HepG2 (cell line): Measurements from ENCODE around the gene RAB3A. TPM values are rescaled to one million over a fixed set of nuclear protein-coding genes. Genes with fewer than 3 reads are reported as not detected.

ENCODE experiments used
- ATM ChIP-seq: fragments of 450-650 bp; IDR thresholded peaks from 2 replicates; pipeline ENCODE4 v1.7.1; 2017; ENCODE audit warnings: mild to moderate bottlenecking, borderline replicate concordance
- CREB1 ChIP-seq, 2 experiments: fragments of 450-650 bp in 1 of 2; IDR thresholded peaks; 2 replicates each; pipeline ENCODE4 v1.6.1; 2016 to 2017; ENCODE audit warnings: control low read depth in 1 of 2, mild to moderate bottlenecking in 1 of 2, missing compliant biosample characterization in 1 of 2, missing genetic modification characterization in 1 of 2
- FOXA3 ChIP-seq: IDR thresholded peaks from 2 replicates; pipeline ENCODE4 v1.6.1; 2016; ENCODE audit warnings: missing genetic modification reagents, missing compliant biosample characterization
- GFI1 ChIP-seq: sonication (generic); formaldehyde crosslinking; IDR thresholded peaks from 2 replicates; pipeline ENCODE4 v1.5.0; 2020; ENCODE audit warnings: missing genetic modification reagents, mild to moderate bottlenecking, borderline replicate concordance
- HCFC1 ChIP-seq: fragments of 150-350 bp; IDR thresholded peaks from 2 replicates; pipeline ENCODE4 v1.6.1; 2014; ENCODE audit warnings: low read depth, low read length
- HNRNPUL1 ChIP-seq: fragments of 200-400 bp; formaldehyde crosslinking; IDR thresholded peaks from 2 replicates; pipeline ENCODE4 v1.6.1; 2017; ENCODE audit warnings: low read depth, mild to moderate bottlenecking, low read length, moderate library complexity
- ISX ChIP-seq: sonication (generic); formaldehyde crosslinking; conservative IDR thresholded peaks from 2 replicates; pipeline ENCODE4 v1.5.0; 2020; ENCODE audit warnings: missing genetic modification reagents
- KLF12 ChIP-seq: sonication (generic); formaldehyde crosslinking; IDR thresholded peaks from 2 replicates; pipeline ENCODE4 v1.4.0; 2020; ENCODE audit warnings: missing genetic modification reagents, borderline replicate concordance
- MEF2D ChIP-seq: sonication (generic); formaldehyde crosslinking; IDR thresholded peaks from 2 replicates; pipeline ENCODE4 v1.5.1; 2020; ENCODE audit warnings: mild to moderate bottlenecking, missing genetic modification reagents
- NCOA2 ChIP-seq: sonication (generic); formaldehyde crosslinking; IDR thresholded peaks from 2 replicates; pipeline ENCODE4 v1.8.0; 2022; ENCODE audit warnings: inconsistent platforms
- PATZ1 ChIP-seq: sonication (generic); formaldehyde crosslinking; IDR thresholded peaks from 2 replicates; pipeline ENCODE4 v1.4.0; 2020; ENCODE audit warnings: missing genetic modification reagents
- PHF20 ChIP-seq: sonication (generic); formaldehyde crosslinking; IDR thresholded peaks from 2 replicates; pipeline ENCODE4 v1.5.0; 2020; ENCODE audit warnings: mild to moderate bottlenecking, missing genetic modification reagents
- ZBTB3 ChIP-seq: sonication (generic); formaldehyde crosslinking; IDR thresholded peaks from 2 replicates; pipeline ENCODE4 v1.4.0; 2020; ENCODE audit warnings: low read depth, mild to moderate bottlenecking, moderate library complexity, missing genetic modification reagents, borderline replicate concordance
- ZGPAT ChIP-seq: IDR thresholded peaks from 2 replicates; pipeline ENCODE4 v1.6.1; 2016; ENCODE audit warnings: mild to moderate bottlenecking
- ZNF329 ChIP-seq: sonication (generic); formaldehyde crosslinking; IDR thresholded peaks from 2 replicates; pipeline ENCODE4 v1.9.0; 2021; ENCODE audit warnings: low read depth, mild to moderate bottlenecking, missing genetic modification reagents
- ZNF34 ChIP-seq: sonication (generic); formaldehyde crosslinking; IDR thresholded peaks from 2 replicates; pipeline ENCODE4 v1.4.0; 2020; ENCODE audit warnings: mild to moderate bottlenecking, missing genetic modification reagents, borderline replicate concordance
- ZNF720 ChIP-seq: sonication (generic); formaldehyde crosslinking; IDR thresholded peaks from 2 replicates; pipeline ENCODE4 v1.4.0; 2020; ENCODE audit warnings: missing genetic modification reagents
- ZNF749 ChIP-seq: sonication (generic); formaldehyde crosslinking; IDR thresholded peaks from 2 replicates; pipeline ENCODE4 v1.8.0; 2022; ENCODE audit warnings: mild to moderate bottlenecking, missing genetic modification reagents, moderate library complexity, borderline replicate concordance
- ZNF766 ChIP-seq: sonication (generic); formaldehyde crosslinking; IDR thresholded peaks from 2 replicates; pipeline ENCODE4 v1.5.0; 2020; ENCODE audit warnings: missing genetic modification reagents, borderline replicate concordance
- ZNF800 ChIP-seq: sonication (generic); formaldehyde crosslinking; IDR thresholded peaks from 2 replicates; pipeline ENCODE4 v1.4.0; 2020; ENCODE audit warnings: missing genetic modification reagents
- polyA plus RNA-seq, 8 experiments: library from polyadenylated mRNA; depleted of rRNA in 3 of 8; stranded (reverse) in 7 of 8; unstranded in 1 of 8; fragments of >200 nt; fragmentation: Illumina TruSeq in 4 of 8; extraction: Trizol in 4 of 8; gene quantifications; 2 replicates each; pipeline versions ENCODE4 v1.2.1 to v1.2.3, GENCODE V29; 2011 to 2016; ENCODE audit warnings: low read depth in 4 of 8, missing spikeins in 1 of 8, mixed read lengths in 1 of 8; ENCODE audit not compliant: insufficient read depth in 1 of 8
- total RNA-seq, 5 experiments: library from RNA; depleted of rRNA; stranded (reverse); fragments of >200 nt; fragmentation: Illumina TruSeq; extraction: Trizol; gene quantifications; 2 replicates each; pipeline ENCODE4 v1.2.3, GENCODE V29; 2016; ENCODE audit warnings: low read depth in 1 of 5
- TF ChIP-seq, protein P1 (sequence below): sonication (generic); formaldehyde crosslinking; IDR thresholded peaks from 2 replicates; pipeline ENCODE4 v1.4.0; 2020; ENCODE audit warnings: low read depth, missing genetic modification reagents

RAB3A gene
- total and polyA plus RNA-seq, 2 of the 13 experiments (the other 11 are each of a cell fraction or from before 2014, with no cell fraction given) = 0.58 to 0.98 TPM

DNA sequence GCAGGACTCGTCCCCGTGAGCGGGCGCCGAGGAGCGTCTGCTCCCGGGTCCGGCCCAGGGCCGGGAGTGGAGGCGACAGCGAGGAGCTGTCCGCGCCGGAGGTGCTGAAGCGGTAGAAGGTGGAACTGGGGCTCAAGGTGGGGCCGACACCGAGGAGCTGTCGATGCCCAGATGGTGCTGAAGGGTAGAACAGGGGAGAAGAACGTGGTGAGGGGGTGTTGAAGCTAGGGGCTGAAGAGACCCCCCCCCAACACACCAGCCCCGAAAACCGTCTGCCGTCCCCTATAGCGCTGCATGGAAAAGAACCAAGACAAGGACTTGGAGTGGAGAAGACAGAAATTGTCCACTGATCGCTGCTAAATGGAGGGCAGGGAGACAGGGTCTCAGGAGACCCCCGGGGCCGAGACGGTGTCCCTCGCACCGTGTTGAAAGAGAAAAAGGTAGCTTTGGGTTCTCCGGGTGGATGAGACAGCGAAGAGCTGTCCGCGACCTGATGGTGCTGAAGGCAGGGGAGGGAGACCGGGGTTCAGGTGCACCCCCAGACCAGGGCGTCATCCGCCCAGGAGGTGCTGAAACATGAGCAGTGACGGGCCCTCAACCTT is 29.5 kb upstream of the RAB3A start (continued):
- TF ChIP-seq PATZ1 (CRISPR knock-in tag) (peak; percentile 54; the same call in 1 of the 2 replicates), HNRNPUL1 (no peak), KLF12 (CRISPR knock-in tag) (peak; percentile 94), HCFC1 (no peak), ZGPAT (CRISPR knock-in tag) (peak; percentile 87), ATM (no peak), FOXA3 (CRISPR knock-in tag) (peak; percentile 61), ZBTB3 (CRISPR knock-in tag) (peak; percentile 72; the same call in 1 of the 2 replicates), CREB1 (IDR thresholded peaks at IDR 0.05) (no peak), CREB1 (CRISPR knock-in tag; IDR thresholded peaks at IDR 0.05) (no peak), PHF20 (CRISPR knock-in tag) (no peak; the same call in 1 of the 2 replicates), ZNF800 (CRISPR knock-in tag) (peak; percentile 87; the same call in 1 of the 2 replicates), ZNF749 (CRISPR knock-in tag) (peak; percentile 76; the same call in 1 of the 2 replicates), NCOA2 (CRISPR knock-in tag) (peak; percentile 64), GFI1 (CRISPR knock-in tag) (peak; percentile 72; the same call in 1 of the 2 replicates), ZNF34 (no peak), ZNF329 (CRISPR knock-in tag) (peak; percentile 89), ZNF720 (CRISPR knock-in tag) (0 out of 2 replicates have a peak, but pooled peaks have one; percentile 79), MEF2D (CRISPR knock-in tag) (peak; percentile 90), ISX (CRISPR knock-in tag) (peak; percentile 89), ZNF766 (CRISPR knock-in tag) (0 out of 2 replicates have a peak, but pooled peaks have one; percentile 63)
- TF ChIP-seq, protein P1, sequence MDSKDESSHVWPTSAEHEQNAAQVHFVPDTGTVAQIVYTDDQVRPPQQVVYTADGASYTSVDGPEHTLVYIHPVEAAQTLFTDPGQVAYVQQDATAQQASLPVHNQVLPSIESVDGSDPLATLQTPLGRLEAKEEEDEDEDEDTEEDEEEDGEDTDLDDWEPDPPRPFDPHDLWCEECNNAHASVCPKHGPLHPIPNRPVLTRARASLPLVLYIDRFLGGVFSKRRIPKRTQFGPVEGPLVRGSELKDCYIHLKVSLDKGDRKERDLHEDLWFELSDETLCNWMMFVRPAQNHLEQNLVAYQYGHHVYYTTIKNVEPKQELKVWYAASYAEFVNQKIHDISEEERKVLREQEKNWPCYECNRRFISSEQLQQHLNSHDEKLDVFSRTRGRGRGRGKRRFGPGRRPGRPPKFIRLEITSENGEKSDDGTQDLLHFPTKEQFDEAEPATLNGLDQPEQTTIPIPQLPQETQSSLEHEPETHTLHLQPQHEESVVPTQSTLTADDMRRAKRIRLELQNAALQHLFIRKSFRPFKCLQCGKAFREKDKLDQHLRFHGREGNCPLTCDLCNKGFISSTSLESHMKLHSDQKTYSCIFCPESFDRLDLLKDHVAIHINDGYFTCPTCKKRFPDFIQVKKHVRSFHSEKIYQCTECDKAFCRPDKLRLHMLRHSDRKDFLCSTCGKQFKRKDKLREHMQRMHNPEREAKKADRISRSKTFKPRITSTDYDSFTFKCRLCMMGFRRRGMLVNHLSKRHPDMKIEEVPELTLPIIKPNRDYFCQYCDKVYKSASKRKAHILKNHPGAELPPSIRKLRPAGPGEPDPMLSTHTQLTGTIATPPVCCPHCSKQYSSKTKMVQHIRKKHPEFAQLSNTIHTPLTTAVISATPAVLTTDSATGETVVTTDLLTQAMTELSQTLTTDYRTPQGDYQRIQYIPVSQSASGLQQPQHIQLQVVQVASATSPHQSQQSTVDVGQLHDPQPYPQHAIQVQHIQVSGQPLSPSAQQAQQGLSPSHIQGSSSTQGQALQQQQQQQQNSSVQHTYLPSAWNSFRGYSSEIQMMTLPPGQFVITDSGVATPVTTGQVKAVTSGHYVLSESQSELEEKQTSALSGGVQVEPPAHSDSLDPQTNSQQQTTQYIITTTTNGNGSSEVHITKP (CRISPR knock-in tag) = peak; percentile 70
